ENCODE measurements around the gene AUP1.

The AUP1 gene

DNA sequence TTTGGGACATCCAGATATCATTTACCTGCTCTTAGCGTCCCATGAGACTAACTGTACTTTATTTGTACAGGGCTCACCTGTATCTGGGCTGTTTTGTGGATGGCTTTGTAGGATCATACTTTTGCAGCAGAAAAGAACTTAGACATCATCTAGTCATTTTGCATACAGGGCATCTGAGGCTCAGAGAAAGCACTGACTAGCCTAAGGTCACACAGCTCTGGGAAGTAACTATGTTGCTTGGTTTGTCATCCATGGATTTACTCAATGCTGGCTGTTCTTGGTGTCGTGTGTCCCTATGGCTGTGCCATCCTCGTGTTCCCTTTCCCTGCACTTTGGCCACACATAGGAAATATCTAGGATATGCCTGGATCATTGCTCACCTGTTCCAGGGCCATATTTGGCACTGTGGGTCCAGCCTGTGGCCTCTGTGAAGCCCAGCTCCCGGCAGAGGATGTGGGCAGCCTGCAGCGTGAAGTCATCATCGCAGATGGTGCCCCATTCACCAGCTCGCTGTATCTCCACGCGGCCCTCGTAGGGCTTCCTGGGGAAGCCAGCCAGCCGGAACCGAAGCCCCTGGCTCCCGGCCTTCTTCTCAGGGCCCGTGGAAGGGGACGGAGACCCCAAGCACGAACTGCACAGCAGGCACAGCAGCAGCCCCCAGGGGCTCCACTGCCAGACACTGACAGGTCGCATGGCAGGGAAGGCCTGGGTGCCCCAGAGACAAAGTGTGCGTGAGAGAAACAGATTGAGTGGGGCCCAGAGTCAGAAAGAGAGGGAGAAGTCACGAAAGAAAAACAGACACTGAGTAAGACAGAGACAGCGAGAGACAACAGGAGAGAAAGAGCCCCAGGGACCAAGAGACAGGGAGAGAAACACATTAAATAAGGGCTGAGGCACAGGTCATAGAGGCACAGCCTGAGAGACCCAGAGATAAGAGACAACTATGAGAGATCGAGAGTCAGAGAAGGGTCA is 22.7 kb upstream of the AUP1 start:
- Histone ChIP-seq H3K79me2 (ENCODE audit: insufficient read depth, low read length) (no peaks in the 10 kb centered on the region), H3K36me3 (ENCODE audit: low read length) (no peaks in the 10 kb centered on the region), H3K27ac (ENCODE audit: low read depth, low read length) (no peak overlapping the region), H3K4me3 (ENCODE audit: insufficient read depth, low read length, poor library complexity, severe bottlenecking) (no peak overlapping the region), H3K9me2 (replicated peaks; ENCODE audit: insufficient read depth, low read length) (no peaks in the 10 kb centered on the region), H3F3A (ENCODE audit: insufficient read depth) (no peaks in the 10 kb centered on the region), H3K9me3 (ENCODE audit: insufficient read depth, low read length) (no peaks in the 10 kb centered on the region), H3K27me3 (ENCODE audit: low read length) (no peaks in the 10 kb centered on the region), H2AFZ (ENCODE audit: low read depth, low read length, severe bottlenecking) (no peak overlapping the region), H4K20me1 (ENCODE audit: low read depth, low read length) (no peaks in the 10 kb centered on the region), H3K9ac (ENCODE audit: low read length) (no peak overlapping the region), H3K4me2 (ENCODE audit: low read depth, low read length, poor library complexity, severe bottlenecking) (no peak overlapping the region)
- no peak for TF ChIP-seq EZH2phosphoT487 (conservative IDR thresholded peaks at IDR 0.05; ENCODE audit: low read length)
- TF ChIP-seq, protein P1, sequence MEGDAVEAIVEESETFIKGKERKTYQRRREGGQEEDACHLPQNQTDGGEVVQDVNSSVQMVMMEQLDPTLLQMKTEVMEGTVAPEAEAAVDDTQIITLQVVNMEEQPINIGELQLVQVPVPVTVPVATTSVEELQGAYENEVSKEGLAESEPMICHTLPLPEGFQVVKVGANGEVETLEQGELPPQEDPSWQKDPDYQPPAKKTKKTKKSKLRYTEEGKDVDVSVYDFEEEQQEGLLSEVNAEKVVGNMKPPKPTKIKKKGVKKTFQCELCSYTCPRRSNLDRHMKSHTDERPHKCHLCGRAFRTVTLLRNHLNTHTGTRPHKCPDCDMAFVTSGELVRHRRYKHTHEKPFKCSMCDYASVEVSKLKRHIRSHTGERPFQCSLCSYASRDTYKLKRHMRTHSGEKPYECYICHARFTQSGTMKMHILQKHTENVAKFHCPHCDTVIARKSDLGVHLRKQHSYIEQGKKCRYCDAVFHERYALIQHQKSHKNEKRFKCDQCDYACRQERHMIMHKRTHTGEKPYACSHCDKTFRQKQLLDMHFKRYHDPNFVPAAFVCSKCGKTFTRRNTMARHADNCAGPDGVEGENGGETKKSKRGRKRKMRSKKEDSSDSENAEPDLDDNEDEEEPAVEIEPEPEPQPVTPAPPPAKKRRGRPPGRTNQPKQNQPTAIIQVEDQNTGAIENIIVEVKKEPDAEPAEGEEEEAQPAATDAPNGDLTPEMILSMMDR (IDR thresholded peaks at IDR 0.05; ENCODE audit: insufficient read depth, low read length, poor library complexity, severe bottlenecking): no peak

DNA sequence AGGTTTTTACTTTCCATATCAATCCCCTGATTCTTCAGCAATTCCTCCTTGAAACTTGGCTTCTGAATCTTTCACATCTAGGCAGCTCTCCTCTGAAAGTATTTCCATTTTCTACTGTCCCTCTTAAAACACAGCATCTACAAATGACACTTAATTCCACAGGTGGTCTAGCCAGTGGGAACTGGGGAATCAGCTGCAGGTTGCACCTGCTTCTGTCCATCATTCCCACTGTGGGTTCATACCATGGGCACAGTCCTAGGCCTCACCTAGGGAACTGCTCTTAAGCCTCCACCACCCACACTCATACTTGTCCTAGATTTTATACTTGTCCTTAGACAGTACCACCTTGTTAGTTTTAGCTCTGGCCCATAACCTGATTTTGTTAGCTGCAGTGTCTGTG is 22.0 kb upstream of the AUP1 start:
- Histone ChIP-seq H3K27ac (ENCODE audit: low read depth, low read length) (no peak overlapping the region), H4K20me1 (ENCODE audit: low read depth, low read length) (no peaks in the 10 kb centered on the region), H3K27me3 (ENCODE audit: low read length) (no peaks in the 10 kb centered on the region), H3K4me3 (ENCODE audit: insufficient read depth, low read length, poor library complexity, severe bottlenecking) (no peak overlapping the region), H3K9me2 (replicated peaks; ENCODE audit: insufficient read depth, low read length) (no peaks in the 10 kb centered on the region), H3F3A (ENCODE audit: insufficient read depth) (no peaks in the 10 kb centered on the region), H3K9ac (ENCODE audit: low read length) (no peak overlapping the region), H3K9me3 (ENCODE audit: insufficient read depth, low read length) (no peaks in the 10 kb centered on the region), H3K4me2 (ENCODE audit: low read depth, low read length, poor library complexity, severe bottlenecking) (no peak overlapping the region), H3K79me2 (ENCODE audit: insufficient read depth, low read length) (no peaks in the 10 kb centered on the region), H2AFZ (ENCODE audit: low read depth, low read length, severe bottlenecking) (no peak overlapping the region), H3K36me3 (ENCODE audit: low read length) (no peaks in the 10 kb centered on the region)
- TF ChIP-seq, protein P1 (IDR thresholded peaks at IDR 0.05; ENCODE audit: insufficient read depth, low read length, poor library complexity, severe bottlenecking): no peak
- TF ChIP-seq EZH2phosphoT487 (conservative IDR thresholded peaks at IDR 0.05; ENCODE audit: low read length): no peak

DNA sequence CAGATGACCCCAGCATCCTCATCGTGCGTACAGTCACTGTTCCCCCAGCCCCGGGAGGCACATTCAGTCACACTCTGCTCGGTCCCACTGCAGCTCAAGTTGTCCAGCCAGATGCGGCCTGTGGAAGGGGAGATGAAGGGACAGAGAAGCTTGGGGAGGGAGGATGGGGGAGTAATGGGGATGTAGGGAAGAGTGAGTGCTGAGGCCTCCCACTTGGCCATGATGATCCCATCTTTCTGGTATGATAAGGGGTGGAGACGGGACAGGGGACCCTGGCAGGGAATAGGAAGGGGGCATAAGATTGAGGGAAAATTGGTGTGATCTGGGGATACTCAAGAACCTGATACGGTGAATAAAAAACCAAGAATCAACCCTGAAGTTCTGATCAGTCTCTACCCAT is 20.7 kb upstream of the AUP1 start:
- Histone ChIP-seq H4K20me1 (ENCODE audit: low read depth, low read length) (no peaks in the 10 kb centered on the region), H3K9me3 (ENCODE audit: insufficient read depth, low read length) (no peaks in the 10 kb centered on the region), H3K79me2 (ENCODE audit: insufficient read depth, low read length) (no peaks in the 10 kb centered on the region), H3K36me3 (ENCODE audit: low read length) (no peaks in the 10 kb centered on the region), H3K9ac (ENCODE audit: low read length) (no peak overlapping the region), H3K4me3 (ENCODE audit: insufficient read depth, low read length, poor library complexity, severe bottlenecking) (no peak overlapping the region), H3K27me3 (ENCODE audit: low read length) (no peaks in the 10 kb centered on the region), H3K27ac (ENCODE audit: low read depth, low read length) (no peak overlapping the region), H2AFZ (ENCODE audit: low read depth, low read length, severe bottlenecking) (no peak overlapping the region), H3K4me2 (ENCODE audit: low read depth, low read length, poor library complexity, severe bottlenecking) (no peak overlapping the region), H3F3A (ENCODE audit: insufficient read depth) (no peaks in the 10 kb centered on the region), H3K9me2 (replicated peaks; ENCODE audit: insufficient read depth, low read length) (no peaks in the 10 kb centered on the region)
- TF ChIP-seq EZH2phosphoT487 (conservative IDR thresholded peaks at IDR 0.05; ENCODE audit: low read length): no peak
- TF ChIP-seq, protein P1 (IDR thresholded peaks at IDR 0.05; ENCODE audit: insufficient read depth, low read length, poor library complexity, severe bottlenecking): no peak
